K562 (cell line): ENCODE data around the gene ZNF385C. TPM values are rescaled to one million over a fixed set of nuclear protein-coding genes. Genes with fewer than 3 reads are reported as not detected.

Source experiments
- ATAC-seq: fragments of 200-7000 bp; cut with Tn5 transposase; 3 replicates; pipeline ENCODE4 v1.9.1; 2020; ENCODE audit warnings: moderate library complexity
- BruUV-seq: library from RNA; stranded (reverse); fragments of 400-500 nt; replicated peaks from 2 replicates; lab custom pipeline; 2021; lab: Mats Ljungman, UMichigan
- CTCF ChIA-PET: fragments of 300-600 bp; formaldehyde crosslinking; extraction: SDS; loops from one replicate; lab custom pipeline; 2021; ENCODE audit warnings: low intra/inter-chr PET ratio; lab: Yijun Ruan, JAX
- POLR2A ChIA-PET: fragments of 300-600, 350-650 bp; sonication (Branson Sonifier 250); formaldehyde crosslinking; extraction: SDS; loops from one replicate; lab custom pipeline; 2021; ENCODE audit warnings: antibody characterized with exemption, inconsistent platforms; lab: Yijun Ruan, JAX
- DNase-seq, 4 experiments: peaks; one replicate each; pipeline versions ENCODE4 v3.0.0 to v3.0.0-alpha.2; 2011 to 2018; ENCODE audit warnings: low spot score in 3 of 4, mixed read lengths in 3 of 4; ENCODE audit errors: extremely low read depth in 1 of 4
- FAIRE-seq: peaks from 2 replicates; lab custom pipeline; 2011; peaks lifted over from hg19 to GRCh38; lab: Jason Lieb, UNC
- H2AFZ ChIP-seq: 2 replicates; pipeline ENCODE4 v1.6.0; 2011; ENCODE audit warnings: low read depth, low read length, control low read depth, inconsistent platforms
- H3K27ac ChIP-seq: fragments of 200-600 bp; 3 replicates; pipeline ENCODE4 v1.8.0; 2011; ENCODE audit warnings: low read depth, mild to moderate bottlenecking, control low read depth, inconsistent platforms, low read length, moderate library complexity, mixed read lengths; ENCODE audit errors: extremely low read depth
- H3K27me3 ChIP-seq, 2 experiments: fragments of 300-600 bp in 1 of 2; 2 replicates in 1 of 2; 3 replicates in 1 of 2; pipeline versions ENCODE4 v1.6.0 to v1.8.0; 2011; ENCODE audit warnings: inconsistent platforms in 2 of 2, low read length in 2 of 2, mild to moderate bottlenecking in 1 of 2, mixed read lengths in 1 of 2, moderate library complexity in 1 of 2; ENCODE audit not compliant: control insufficient read depth in 2 of 2, insufficient read depth in 2 of 2
- H3K36me3 ChIP-seq: fragments of 300-600 bp; 3 replicates; pipeline ENCODE4 v1.8.0; 2011; ENCODE audit warnings: mild to moderate bottlenecking, low read length, inconsistent platforms; ENCODE audit not compliant: control insufficient read depth, insufficient read depth
- H3K4me1 ChIP-seq, 2 experiments: fragments of 200-600 bp in 1 of 2; replicated peaks in 1 of 2; 2 replicates in 1 of 2; 3 replicates in 1 of 2; pipeline versions ENCODE4 v1.5.1 to v1.8.0; 2011; ENCODE audit warnings: inconsistent platforms in 2 of 2, low read length in 2 of 2, mild to moderate bottlenecking in 1 of 2, mixed read lengths in 1 of 2, moderate library complexity in 1 of 2; ENCODE audit not compliant: control insufficient read depth in 2 of 2, insufficient read depth in 2 of 2
- H3K4me2 ChIP-seq: 2 replicates; pipeline ENCODE4 v1.6.1; 2011; ENCODE audit warnings: low read length, control low read depth, inconsistent platforms, mixed read lengths; ENCODE audit not compliant: insufficient read depth
- H3K4me3 ChIP-seq: fragments of 200-600 bp; sonication (generic), shearing (Covaris generic); 2 replicates; pipeline ENCODE4 v1.5.1; 2016; ENCODE audit warnings: control low read depth, inconsistent platforms
- H3K79me2 ChIP-seq: fragments of 200-600 bp; 3 replicates; pipeline ENCODE4 v1.8.0; 2011; ENCODE audit warnings: low read length, inconsistent platforms; ENCODE audit not compliant: control insufficient read depth, insufficient read depth
- H3K9ac ChIP-seq, 2 experiments: 2 replicates each; pipeline versions ENCODE4 v1.6.0 to v1.6.1; 2011; ENCODE audit warnings: low read depth in 2 of 2, low read length in 2 of 2, control low read depth in 1 of 2, inconsistent platforms in 1 of 2, mild to moderate bottlenecking in 1 of 2, mixed read lengths in 1 of 2; ENCODE audit not compliant: insufficient read depth in 1 of 2
- H3K9me1 ChIP-seq: one replicate; pipeline ENCODE4 v1.6.0; 2011; ENCODE audit warnings: inconsistent platforms, mild to moderate bottlenecking, low read length, moderate library complexity; ENCODE audit not compliant: control insufficient read depth, insufficient read depth
- H3K9me3 ChIP-seq: replicated peaks from 2 replicates; pipeline ENCODE4 v1.5.1; 2011; ENCODE audit warnings: low read depth, low read length, inconsistent platforms; ENCODE audit not compliant: control insufficient read depth, insufficient read depth
- H4K20me1 ChIP-seq: replicated peaks from 2 replicates; pipeline ENCODE4 v1.6.1; 2011; ENCODE audit warnings: low read length, inconsistent platforms, mixed read lengths; ENCODE audit not compliant: control insufficient read depth, insufficient read depth
- ARID2 ChIP-seq: fragments of 450-650 bp; IDR thresholded peaks from 2 replicates; pipeline ENCODE4 v1.6.1; 2017; ENCODE audit warnings: antibody characterized with exemption, mild to moderate bottlenecking
- ASH1L ChIP-seq: fragments of 450-650 bp; IDR thresholded peaks from 2 replicates; pipeline ENCODE4 v1.6.1; 2018; ENCODE audit warnings: borderline replicate concordance, mild to moderate bottlenecking, low read depth; ENCODE audit not compliant: partially characterized antibody
- BMI1 ChIP-seq: fragments of 150-350 bp; IDR thresholded peaks from 2 replicates; pipeline ENCODE4 v1.6.1; 2014; ENCODE audit warnings: low read length
- ETS2 ChIP-seq: IDR thresholded peaks from 2 replicates; pipeline ENCODE4 v1.6.1; 2016; ENCODE audit warnings: borderline replicate concordance, missing genetic modification characterization, mild to moderate bottlenecking, moderate library complexity, missing compliant biosample characterization; ENCODE audit not compliant: poor library complexity, severe bottlenecking
- FUS ChIP-seq: fragments of 200-400 bp; formaldehyde crosslinking; optimal IDR thresholded peaks from 2 replicates; pipeline ENCODE3; 2017; ENCODE audit warnings: low read depth, low read length
- LARP7 ChIP-seq: fragments of 450-650 bp; IDR thresholded peaks from 2 replicates; pipeline ENCODE4 v1.6.1; 2016
- NFE2L1 ChIP-seq: fragments of 450-650 bp; IDR thresholded peaks from 2 replicates; pipeline ENCODE4 v1.6.1; 2016; ENCODE audit warnings: missing genetic modification characterization, low read depth, mild to moderate bottlenecking, missing compliant biosample characterization, moderate library complexity, borderline replicate concordance
- NONO ChIP-seq, 2 experiments: fragments of 200-400 bp in 1 of 2; fragments of 450-650 bp in 1 of 2; formaldehyde crosslinking in 1 of 2; IDR thresholded peaks; 2 replicates each; pipeline ENCODE4 v1.6.1; 2017; ENCODE audit warnings: low read depth in 2 of 2, mild to moderate bottlenecking in 2 of 2, moderate library complexity in 2 of 2, low read length in 1 of 2
- TCF3 ChIP-seq: sonication (generic); formaldehyde crosslinking; IDR thresholded peaks from 2 replicates; pipeline ENCODE4 v1.4.0; 2020; ENCODE audit warnings: mild to moderate bottlenecking, missing genetic modification reagents
- THAP7 ChIP-seq: fragments of 250-450 bp; sonication (Bioruptor Pico); IDR thresholded peaks from 2 replicates; pipeline ENCODE4 v1.5.0; 2021
- ZBTB17 ChIP-seq: fragments of 450-650 bp; formaldehyde crosslinking; IDR thresholded peaks from 2 replicates; pipeline ENCODE4 v1.4.0; 2020; ENCODE audit warnings: mild to moderate bottlenecking
- ZNF121 ChIP-seq: sonication (generic); formaldehyde crosslinking; conservative IDR thresholded peaks from 2 replicates; pipeline ENCODE4 v1.8.0; 2022; ENCODE audit warnings: missing genetic modification reagents
- ZNF133 ChIP-seq: fragments of 250-450 bp; sonication (Bioruptor Pico); IDR thresholded peaks from 2 replicates; pipeline ENCODE4 v1.4.0; 2020; ENCODE audit warnings: mild to moderate bottlenecking
- ZNF778 ChIP-seq: fragments of 450-650 bp; formaldehyde crosslinking; IDR thresholded peaks from 2 replicates; pipeline ENCODE4 v1.4.0; 2020; ENCODE audit warnings: mild to moderate bottlenecking, moderate library complexity
- WGBS: fragments of 100-300 bp; shearing (Covaris generic); methylation state at CpG from one replicate; pipeline ENCODE4 v1.1.6; 2016; ENCODE audit warnings: low coverage, mixed read lengths; ENCODE audit not compliant: insufficient coverage; ENCODE audit errors: missing lambda C conversion rate; 5-methylcytosine and 5-hydroxymethylcytosine counted together
- in situ Hi-C: fragments of 300-500 bp; cut with MboI; formaldehyde crosslinking; loops from 4 replicates; pipeline ENCODE4 v1.15.0; 2018; ENCODE audit warnings: inconsistent platforms, mixed read lengths
- intact Hi-C: fragments of 100-400 bp; cut with micrococcal nuclease; formaldehyde crosslinking; loops from 2 replicates; pipeline ENCODE4 v1.14.2; 2022
- polyA plus RNA-seq, 8 experiments: library from polyadenylated mRNA; depleted of rRNA in 4 of 8; stranded (reverse) in 5 of 8; unstranded in 3 of 8; fragments of >200 nt; fragmentation: Nextera tagmentation in 2 of 8; fragmentation: Illumina TruSeq in 1 of 8; extraction: Ambion mirVana in 2 of 8; extraction: Trizol in 1 of 8; gene quantifications; 2 replicates each; pipeline versions ENCODE4 v1.2.1 to v1.2.3, GENCODE V29; 2011 to 2014; ENCODE audit warnings: inconsistent platforms in 1 of 8, missing spikeins in 1 of 8
- total RNA-seq, 7 experiments: library from RNA; depleted of rRNA in 6 of 7; stranded (reverse); fragments of >200 nt in 6 of 7; fragmentation: Illumina TruSeq in 2 of 7; extraction: Trizol in 2 of 7; gene quantifications; 2 replicates each; pipeline versions ENCODE4 v1.2.1 to v1.2.3, GENCODE V29; 2011 to 2021; ENCODE audit warnings: low replicate concordance in 1 of 7
- TF ChIP-seq, protein P1 (sequence below): fragments of 450-650 bp; IDR thresholded peaks from 2 replicates; pipeline ENCODE4 v1.6.1; 2016
- TF ChIP-seq, protein P2 (sequence below): fragments of 450-650 bp; conservative IDR thresholded peaks from 2 replicates; pipeline ENCODE4 v1.6.1; 2016; ENCODE audit warnings: missing genetic modification characterization, low read depth, mild to moderate bottlenecking, control low read depth, missing compliant biosample characterization

The ZNF385C gene
- total and polyA plus RNA-seq, 9 of the 15 experiments (the other 6 are each of a cell fraction or from before 2014, with no cell fraction given): 0.03 to 0.35 (median 0.18) TPM; not detected in 1

GRCh38 chr17:42051645-42052044 is 46.6 kb downstream of the ZNF385C start:
- H2AFZ ChIP-seq: no peak overlapping the region
- H3K9ac ChIP-seq: no peak overlapping the region; a peak in 1 of 4 replicates
- no peaks in the 10 kb centered on the region for H3K79me2 ChIP-seq
- no peaks in the 10 kb centered on the region for H3K9me3 ChIP-seq
- peaks cover 3 to 14% of the 10 kb centered on the region in 2 experiments; a peak in 3 of 5 replicates for H3K4me1 ChIP-seq
- intact Hi-C loops (no loop called here), in situ Hi-C loops (no loop called here)
- CTCF ChIA-PET: no interaction called here
- no peak overlapping the region for H3K27ac ChIP-seq
- no peaks in the 10 kb centered on the region for H4K20me1 ChIP-seq
- no peaks in the 10 kb centered on the region for H3K36me3 ChIP-seq
- no peak overlapping the region for H3K4me2 ChIP-seq
- no peak overlapping the region for H3K4me3 ChIP-seq
- DNase-seq (no peak), FAIRE-seq (no peak), ATAC-seq (no peak)
- H3K9me1 ChIP-seq: no peaks in the 10 kb centered on the region
- POLR2A ChIA-PET: interaction anchor here (1.0 to 1.2 kb wide), 2 partner anchors 20 to 35 kb away, joined by 3 to 6 read pairs; partner anchors contain the start of gene DNAJC7
- TF ChIP-seq ZNF133 (CRISPR knock-in tag): no peak
- TF ChIP-seq ZNF121 (CRISPR knock-in tag): no peak
- TF ChIP-seq TCF3 (CRISPR knock-in tag): no peak
- TF ChIP-seq ARID2: no peak
- TF ChIP-seq, protein P1, sequence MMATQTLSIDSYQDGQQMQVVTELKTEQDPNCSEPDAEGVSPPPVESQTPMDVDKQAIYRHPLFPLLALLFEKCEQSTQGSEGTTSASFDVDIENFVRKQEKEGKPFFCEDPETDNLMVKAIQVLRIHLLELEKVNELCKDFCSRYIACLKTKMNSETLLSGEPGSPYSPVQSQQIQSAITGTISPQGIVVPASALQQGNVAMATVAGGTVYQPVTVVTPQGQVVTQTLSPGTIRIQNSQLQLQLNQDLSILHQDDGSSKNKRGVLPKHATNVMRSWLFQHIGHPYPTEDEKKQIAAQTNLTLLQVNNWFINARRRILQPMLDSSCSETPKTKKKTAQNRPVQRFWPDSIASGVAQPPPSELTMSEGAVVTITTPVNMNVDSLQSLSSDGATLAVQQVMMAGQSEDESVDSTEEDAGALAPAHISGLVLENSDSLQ: no peak
- TF ChIP-seq LARP7: no peak
- TF ChIP-seq ASH1L: no peak
- no peak for TF ChIP-seq ZNF778 (CRISPR knock-in tag)
- TF ChIP-seq ZBTB17 (CRISPR knock-in tag): no peak
- no peak for TF ChIP-seq THAP7 (CRISPR knock-in tag)
- no peak for TF ChIP-seq NFE2L1 (tag)
- no peak for TF ChIP-seq ETS2
- TF ChIP-seq, protein P2, sequence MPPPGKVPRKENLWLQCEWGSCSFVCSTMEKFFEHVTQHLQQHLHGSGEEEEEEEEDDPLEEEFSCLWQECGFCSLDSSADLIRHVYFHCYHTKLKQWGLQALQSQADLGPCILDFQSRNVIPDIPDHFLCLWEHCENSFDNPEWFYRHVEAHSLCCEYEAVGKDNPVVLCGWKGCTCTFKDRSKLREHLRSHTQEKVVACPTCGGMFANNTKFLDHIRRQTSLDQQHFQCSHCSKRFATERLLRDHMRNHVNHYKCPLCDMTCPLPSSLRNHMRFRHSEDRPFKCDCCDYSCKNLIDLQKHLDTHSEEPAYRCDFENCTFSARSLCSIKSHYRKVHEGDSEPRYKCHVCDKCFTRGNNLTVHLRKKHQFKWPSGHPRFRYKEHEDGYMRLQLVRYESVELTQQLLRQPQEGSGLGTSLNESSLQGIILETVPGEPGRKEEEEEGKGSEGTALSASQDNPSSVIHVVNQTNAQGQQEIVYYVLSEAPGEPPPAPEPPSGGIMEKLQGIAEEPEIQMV (tag): no peak
- no peak for TF ChIP-seq BMI1
- no peak for TF ChIP-seq FUS
- no peak for TF ChIP-seq NONO (IDR thresholded peaks at IDR 0.05; ENCODE audit: low read depth in 2 of 2, low read length in 1 of 2)
- peaks cover 10 to 53% of the 10 kb centered on the region in 2 experiments; a peak in 4 of 5 replicates for H3K27me3 ChIP-seq
- no TSS peak for BruUV-seq
- 45% methylated on average over 7 of the region's 7 CpGs for WGBS
